WTC11 (cell line): ENCODE data around the gene CDYL.

ENCODE experiments used
- CTCF ChIP-seq: fragments of 200-600 bp; IDR thresholded peaks from 2 replicates; pipeline ENCODE4 v1.8.0; 2022; ENCODE audit warnings: antibody characterized with exemption
- ELF4 ChIP-seq: sonication (generic); formaldehyde crosslinking; IDR thresholded peaks from 2 replicates; pipeline ENCODE4 v1.8.1; 2022; ENCODE audit warnings: low read depth, mild to moderate bottlenecking, moderate library complexity, missing genetic modification reagents
- MAX ChIP-seq: sonication (generic); formaldehyde crosslinking; IDR thresholded peaks from 2 replicates; pipeline ENCODE4 v1.8.0; 2022; ENCODE audit warnings: mild to moderate bottlenecking, missing genetic modification reagents
- NFE2L1 ChIP-seq: sonication (generic); formaldehyde crosslinking; IDR thresholded peaks from 2 replicates; pipeline ENCODE4 v1.8.1; 2023; ENCODE audit warnings: missing genetic modification reagents
- SMAD3 ChIP-seq: sonication (generic); formaldehyde crosslinking; IDR thresholded peaks from 2 replicates; pipeline ENCODE4 v1.8.0; 2022; ENCODE audit warnings: missing genetic modification reagents, mild to moderate bottlenecking, borderline replicate concordance
- ZNF138 ChIP-seq: sonication (generic); formaldehyde crosslinking; conservative IDR thresholded peaks from 2 replicates; pipeline ENCODE4 v1.8.1; 2022; ENCODE audit warnings: mild to moderate bottlenecking, moderate library complexity, missing genetic modification reagents

- TF ChIP-seq NFE2L1 (CRISPR knock-in tag) (no peak), ELF4 (CRISPR knock-in tag) (no peak), CTCF (no peak), ZNF138 (CRISPR knock-in tag) (no peak), MAX (CRISPR knock-in tag) (no peak), SMAD3 (CRISPR knock-in tag) (no peak)
These were observed 218.5 kb downstream of the CDYL start for GRCh38 chr6:4994741-4995140.
